ENCODE measurements around the gene SPESP1. TPM values are rescaled to one million over a fixed set of nuclear protein-coding genes. Genes with fewer than 3 reads are reported as not detected.

SPESP1 gene
- total and polyA plus RNA-seq, 2 of the 8 experiments (the other 6 are each of a cell fraction or from before 2014, with no cell fraction given) = not detected

DNA sequence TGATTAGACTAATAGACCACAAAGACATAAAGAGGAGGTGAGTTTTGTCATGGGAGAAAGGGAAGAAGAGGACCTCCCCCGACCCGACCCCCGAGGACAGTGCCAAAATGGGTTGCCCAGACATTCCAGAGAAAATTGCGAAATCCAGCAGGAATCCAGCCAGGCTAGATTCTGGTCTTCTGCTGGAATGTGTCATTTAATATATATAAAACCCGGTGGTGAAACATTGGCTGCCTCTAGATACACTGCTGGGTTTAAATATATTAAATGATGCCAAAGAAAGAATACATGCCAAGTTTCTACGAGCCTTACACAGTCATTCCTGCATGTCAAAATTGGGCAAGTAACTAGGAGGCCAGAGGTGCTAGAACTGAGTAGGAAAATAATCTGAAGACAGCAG lies 45.3 kb upstream of the SPESP1 start:
- H3K18ac ChIP-seq (ENCODE audit: extremely low read depth, low read length) = no peak overlapping the region
- POLR2A ChIA-PET (ENCODE audit: partially characterized antibody) = no interaction called here
- DNase-seq (ENCODE audit: low read depth in 1 of 2, low spot score in 2 of 2) = no peak

More for the DNA sequence above, 45.3 kb upstream of the SPESP1 start:
- no peak overlapping the region for H3K4me2 ChIP-seq (ENCODE audit: insufficient read depth in 1 of 2, low read depth in 2 of 2, low read length in 2 of 2)
- FAIRE-seq = no peak
- H2BK120ac ChIP-seq (replicated peaks; ENCODE audit: low read depth, low read length) = no peak overlapping the region
- no peaks in the 10 kb centered on the region; a peak in 1 of 7 replicates for H3K4me1 ChIP-seq (replicated peaks in 1 of 4; ENCODE audit: control insufficient read depth in 3 of 4, insufficient read depth in 4 of 4, low read length in 3 of 4)
- no peak overlapping the region for H3K4me3 ChIP-seq (ENCODE audit: extremely low read depth in 1 of 4, insufficient read depth in 2 of 4, low read depth in 3 of 4, low read length in 4 of 4)
- H4K8ac ChIP-seq (ENCODE audit: extremely low read depth, insufficient read depth, low read length) = no peak overlapping the region
- H3K36me3 ChIP-seq (ENCODE audit: control insufficient read depth in 2 of 4, insufficient read depth in 4 of 4, low read length in 3 of 4) = no peaks in the 10 kb centered on the region
- H3K4ac ChIP-seq (replicated peaks; ENCODE audit: insufficient read length, low read depth, low read length) = no peak overlapping the region
- H3K23me2 ChIP-seq (ENCODE audit: low read depth, low read length) = no peaks in the 10 kb centered on the region
- H4K20me1 ChIP-seq (replicated peaks in 1 of 2; ENCODE audit: control insufficient read depth in 1 of 2, insufficient read depth in 2 of 2, low read length in 2 of 2) = no peaks in the 10 kb centered on the region
- no peak overlapping the region for H2BK5ac ChIP-seq (ENCODE audit: low read depth, low read length)
- H3K14ac ChIP-seq (ENCODE audit: insufficient read length) = no peak overlapping the region
- H2BK12ac ChIP-seq (ENCODE audit: low read depth, low read length) = no peak overlapping the region
- no peaks in the 10 kb centered on the region for H3K79me1 ChIP-seq (ENCODE audit: low read depth, low read length)
- H2BK20ac ChIP-seq (ENCODE audit: low read length) = no peak overlapping the region
- no peak overlapping the region for H2AK5ac ChIP-seq (ENCODE audit: low read depth, low read length)
- TF ChIP-seq CBX5 (IDR thresholded peaks at IDR 0.05; ENCODE audit: low read depth, low read length) (no peak), CEBPB (IDR thresholded peaks at IDR 0.05; ENCODE audit: low read depth, low read length) (peak; percentile 99), TEAD4 (IDR thresholded peaks at IDR 0.05; ENCODE audit: low read depth, low read length) (peak; percentile 83), SP1 (IDR thresholded peaks at IDR 0.05; ENCODE audit: low read depth, low read length) (peak; percentile 54; the same call in 1 of the 2 replicates), SIN3A (conservative IDR thresholded peaks at IDR 0.05 in 1 of 2, IDR thresholded peaks at IDR 0.05 in 1 of 2; ENCODE audit: low read depth in 1 of 2, low read length in 2 of 2) (no peak), ASH2L (IDR thresholded peaks at IDR 0.05; ENCODE audit: low read length) (no peak)
- H3K27ac ChIP-seq (ENCODE audit: low read depth, low read length) = no peak overlapping the region
- H3K27me3 ChIP-seq (replicated peaks in 1 of 4; ENCODE audit: control insufficient read depth in 3 of 4, extremely low read depth in 1 of 4, insufficient read depth in 3 of 4, low read length in 3 of 4) = no peaks in the 10 kb centered on the region
- H3K9ac ChIP-seq (replicated peaks in 1 of 4; ENCODE audit: extremely low read depth in 1 of 4, low read depth in 3 of 4, low read length in 3 of 4) = no peak overlapping the region
- H4K5ac ChIP-seq (ENCODE audit: insufficient read length, low read depth, low read length) = no peak overlapping the region
- H3K79me2 ChIP-seq (ENCODE audit: control insufficient read depth in 1 of 2, insufficient read depth in 2 of 2, low read length in 2 of 2) = no peaks in the 10 kb centered on the region
- H3K56ac ChIP-seq (replicated peaks; ENCODE audit: insufficient read length, low read depth, low read length) = no peak overlapping the region
- H4K91ac ChIP-seq (replicated peaks; ENCODE audit: insufficient read length, low read length) = no peak overlapping the region
- H3K23ac ChIP-seq (ENCODE audit: insufficient read length) = no peak overlapping the region
- CTCF ChIA-PET (ENCODE audit: partially characterized antibody) = interaction anchor here (0.5 to 4.5 kb wide), 4 partner anchors 9 to 74 kb away, joined by 3 to 26 read pairs (median 5); no protein-coding TSS in a partner anchor
- no peak overlapping the region for H2AFZ ChIP-seq (ENCODE audit: low read length)
- no peak overlapping the region for H2BK15ac ChIP-seq (ENCODE audit: low read length)
- H3K9me3 ChIP-seq (ENCODE audit: insufficient read depth in 2 of 2, low read depth in 1 of 2, low read length in 1 of 2) = no peaks in the 10 kb centered on the region
- 74% methylated on average over 6 of the region's 6 CpGs; no CpG with 5 or more reads in 1 of the 2 experiments for WGBS, 2 experiments (ENCODE audit: extremely low coverage in 1 of 2, insufficient coverage in 1 of 2, insufficient read length in 1 of 2, insufficient replicate concordance in 2 of 2, low coverage in 1 of 2, low lambda C conversion rate in 2 of 2, missing lambda C conversion rate in 1 of 2)
